ENCODE results near the gene GPR137B.
A peak's percentile ranks its signal among the peaks of the same experiment; 100 is the strongest.

Gene GPR137B

GRCh38 chr1:236113324-236114032 is 28.9 kb upstream of the GPR137B start:
- no peaks in the 10 kb centered on the region for H3K9me3 ChIP-seq (ENCODE audit: control insufficient read depth, insufficient read depth, low read depth, low read length)
- ChIA-PET POLR2A (no interaction called here), CTCF (interaction anchor here (1.1 to 1.6 kb wide), 7 partner anchors 9 to 418 kb away, joined by 3 to 6 read pairs (median 4); no protein-coding TSS in a partner anchor)
- no peaks in the 10 kb centered on the region for H3K4me1 ChIP-seq (ENCODE audit: control insufficient read depth, insufficient read depth, low read length)
- H3K27ac ChIP-seq (ENCODE audit: extremely low read depth, low read depth, low read length), result no peak overlapping the region
- TF ChIP-seq INSM2 (tag by site-specific recombination; IDR thresholded peaks at IDR 0.05), result no peak
- TF ChIP-seq, protein P1, sequence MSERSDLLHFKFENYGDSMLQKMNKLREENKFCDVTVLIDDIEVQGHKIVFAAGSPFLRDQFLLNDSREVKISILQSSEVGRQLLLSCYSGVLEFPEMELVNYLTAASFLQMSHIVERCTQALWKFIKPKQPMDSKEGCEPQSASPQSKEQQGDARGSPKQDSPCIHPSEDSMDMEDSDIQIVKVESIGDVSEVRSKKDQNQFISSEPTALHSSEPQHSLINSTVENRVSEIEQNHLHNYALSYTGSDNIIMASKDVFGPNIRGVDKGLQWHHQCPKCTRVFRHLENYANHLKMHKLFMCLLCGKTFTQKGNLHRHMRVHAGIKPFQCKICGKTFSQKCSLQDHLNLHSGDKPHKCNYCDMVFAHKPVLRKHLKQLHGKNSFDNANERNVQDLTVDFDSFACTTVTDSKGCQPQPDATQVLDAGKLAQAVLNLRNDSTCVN (tag by site-specific recombination; optimal IDR thresholded peaks at IDR 0.05), result no peak
- TF ChIP-seq ZNF548 (tag by site-specific recombination; IDR thresholded peaks at IDR 0.05), result peak; percentile 76
- TF ChIP-seq, protein P2, sequence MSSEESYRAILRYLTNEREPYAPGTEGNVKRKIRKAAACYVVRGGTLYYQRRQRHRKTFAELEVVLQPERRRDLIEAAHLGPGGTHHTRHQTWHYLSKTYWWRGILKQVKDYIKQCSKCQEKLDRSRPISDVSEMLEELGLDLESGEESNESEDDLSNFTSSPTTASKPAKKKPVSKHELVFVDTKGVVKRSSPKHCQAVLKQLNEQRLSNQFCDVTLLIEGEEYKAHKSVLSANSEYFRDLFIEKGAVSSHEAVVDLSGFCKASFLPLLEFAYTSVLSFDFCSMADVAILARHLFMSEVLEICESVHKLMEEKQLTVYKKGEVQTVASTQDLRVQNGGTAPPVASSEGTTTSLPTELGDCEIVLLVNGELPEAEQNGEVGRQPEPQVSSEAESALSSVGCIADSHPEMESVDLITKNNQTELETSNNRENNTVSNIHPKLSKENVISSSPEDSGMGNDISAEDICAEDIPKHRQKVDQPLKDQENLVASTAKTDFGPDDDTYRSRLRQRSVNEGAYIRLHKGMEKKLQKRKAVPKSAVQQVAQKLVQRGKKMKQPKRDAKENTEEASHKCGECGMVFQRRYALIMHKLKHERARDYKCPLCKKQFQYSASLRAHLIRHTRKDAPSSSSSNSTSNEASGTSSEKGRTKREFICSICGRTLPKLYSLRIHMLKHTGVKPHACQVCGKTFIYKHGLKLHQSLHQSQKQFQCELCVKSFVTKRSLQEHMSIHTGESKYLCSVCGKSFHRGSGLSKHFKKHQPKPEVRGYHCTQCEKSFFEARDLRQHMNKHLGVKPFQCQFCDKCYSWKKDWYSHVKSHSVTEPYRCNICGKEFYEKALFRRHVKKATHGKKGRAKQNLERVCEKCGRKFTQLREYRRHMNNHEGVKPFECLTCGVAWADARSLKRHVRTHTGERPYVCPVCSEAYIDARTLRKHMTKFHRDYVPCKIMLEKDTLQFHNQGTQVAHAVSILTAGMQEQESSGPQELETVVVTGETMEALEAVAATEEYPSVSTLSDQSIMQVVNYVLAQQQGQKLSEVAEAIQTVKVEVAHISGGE (tag by site-specific recombination; conservative IDR thresholded peaks at IDR 0.05; ENCODE audit: low read depth), result 0 out of 2 replicates have a peak, but pooled peaks have one; percentile 15
- TF ChIP-seq ZBTB17 (tag by site-specific recombination; IDR thresholded peaks at IDR 0.05), result peak; percentile 57
- no peak overlapping the region for H3K4me3 ChIP-seq (ENCODE audit: low read depth, low read length)
- no peaks in the 10 kb centered on the region for H3K36me3 ChIP-seq (ENCODE audit: control insufficient read depth in 2 of 2, insufficient read depth in 1 of 2, low read length in 2 of 2)

- ChIA-PET POLR2A (no interaction called here), CTCF (interaction anchor here (1.1 to 1.6 kb wide), 6 partner anchors 10 to 417 kb away, joined by 3 to 6 read pairs (median 4); no protein-coding TSS in a partner anchor)
- Histone ChIP-seq H3K36me3 (ENCODE audit: control insufficient read depth in 2 of 2, insufficient read depth in 1 of 2, low read length in 2 of 2) (no peaks in the 10 kb centered on the region), H3K27ac (ENCODE audit: extremely low read depth, low read depth, low read length) (no peak overlapping the region), H3K4me1 (ENCODE audit: control insufficient read depth, insufficient read depth, low read length) (no peaks in the 10 kb centered on the region), H3K9me3 (ENCODE audit: control insufficient read depth, insufficient read depth, low read depth, low read length) (no peaks in the 10 kb centered on the region), H3K4me3 (ENCODE audit: low read depth, low read length) (no peak overlapping the region)
- TF ChIP-seq, protein P3, sequence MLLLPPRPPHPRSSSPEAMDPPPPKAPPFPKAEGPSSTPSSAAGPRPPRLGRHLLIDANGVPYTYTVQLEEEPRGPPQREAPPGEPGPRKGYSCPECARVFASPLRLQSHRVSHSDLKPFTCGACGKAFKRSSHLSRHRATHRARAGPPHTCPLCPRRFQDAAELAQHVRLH (tag by site-specific recombination; IDR thresholded peaks at IDR 0.05), result 0 out of 2 replicates have a peak, but pooled peaks have one; percentile 13
- peak; percentile 26; the same call in 1 of the 2 replicates for TF ChIP-seq MZF1 (tag by site-specific recombination; IDR thresholded peaks at IDR 0.05; ENCODE audit: borderline replicate concordance)
- no peak for TF ChIP-seq ZBTB17 (tag by site-specific recombination; IDR thresholded peaks at IDR 0.05)
- TF ChIP-seq ZNF704 (tag by site-specific recombination; IDR thresholded peaks at IDR 0.05), result no peak
- no peak for TF ChIP-seq ZNF335 (tag by site-specific recombination; conservative IDR thresholded peaks at IDR 0.05)
- TF ChIP-seq ZNF621 (tag by site-specific recombination; IDR thresholded peaks at IDR 0.05), result no peak
- peak; percentile 98 for TF ChIP-seq ZNF623 (tag by site-specific recombination; IDR thresholded peaks at IDR 0.05)
- no peak for TF ChIP-seq OSR2 (tag by site-specific recombination; IDR thresholded peaks at IDR 0.05)
These were observed 28.1 kb upstream of the GPR137B start for GRCh38 chr1:236114076-236114747.
